Measurements from ENCODE around the gene SULT2A1.

DNA sequence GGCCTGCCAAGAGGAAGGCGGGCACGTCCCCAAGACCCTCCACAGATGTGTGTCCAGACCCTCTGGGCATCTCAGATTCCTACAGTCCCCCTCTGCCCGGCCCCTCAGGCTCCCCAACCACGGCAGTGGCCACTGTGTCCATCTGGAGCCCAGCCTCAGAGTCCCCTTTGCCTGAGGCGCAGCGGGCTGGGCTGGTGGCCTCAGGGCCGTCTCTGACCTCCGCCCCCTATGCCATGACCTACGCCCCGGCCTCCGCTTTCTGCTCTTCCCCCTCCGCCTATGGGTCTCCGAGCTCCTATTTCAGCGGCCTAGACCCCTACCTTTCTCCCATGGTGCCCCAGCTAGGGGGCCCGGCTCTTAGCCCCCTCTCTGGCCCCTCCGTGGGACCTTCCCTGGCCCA lies 46.7 kb downstream of the SULT2A1 start:
- TF ChIP-seq, protein P1, sequence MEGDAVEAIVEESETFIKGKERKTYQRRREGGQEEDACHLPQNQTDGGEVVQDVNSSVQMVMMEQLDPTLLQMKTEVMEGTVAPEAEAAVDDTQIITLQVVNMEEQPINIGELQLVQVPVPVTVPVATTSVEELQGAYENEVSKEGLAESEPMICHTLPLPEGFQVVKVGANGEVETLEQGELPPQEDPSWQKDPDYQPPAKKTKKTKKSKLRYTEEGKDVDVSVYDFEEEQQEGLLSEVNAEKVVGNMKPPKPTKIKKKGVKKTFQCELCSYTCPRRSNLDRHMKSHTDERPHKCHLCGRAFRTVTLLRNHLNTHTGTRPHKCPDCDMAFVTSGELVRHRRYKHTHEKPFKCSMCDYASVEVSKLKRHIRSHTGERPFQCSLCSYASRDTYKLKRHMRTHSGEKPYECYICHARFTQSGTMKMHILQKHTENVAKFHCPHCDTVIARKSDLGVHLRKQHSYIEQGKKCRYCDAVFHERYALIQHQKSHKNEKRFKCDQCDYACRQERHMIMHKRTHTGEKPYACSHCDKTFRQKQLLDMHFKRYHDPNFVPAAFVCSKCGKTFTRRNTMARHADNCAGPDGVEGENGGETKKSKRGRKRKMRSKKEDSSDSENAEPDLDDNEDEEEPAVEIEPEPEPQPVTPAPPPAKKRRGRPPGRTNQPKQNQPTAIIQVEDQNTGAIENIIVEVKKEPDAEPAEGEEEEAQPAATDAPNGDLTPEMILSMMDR (IDR thresholded peaks at IDR 0.05 in 2 of 3, conservative IDR thresholded peaks at IDR 0.05 in 1 of 3; ENCODE audit: borderline replicate concordance in 1 of 3, insufficient read depth in 1 of 3, low read depth in 2 of 3, low read length in 2 of 3): no peak
- TF ChIP-seq POLR2AphosphoS5 (IDR thresholded peaks at IDR 0.05; ENCODE audit: low read depth, low read length): no peak
- TF ChIP-seq EZH2 (IDR thresholded peaks at IDR 0.05): no peak
- TF ChIP-seq, protein P2, sequence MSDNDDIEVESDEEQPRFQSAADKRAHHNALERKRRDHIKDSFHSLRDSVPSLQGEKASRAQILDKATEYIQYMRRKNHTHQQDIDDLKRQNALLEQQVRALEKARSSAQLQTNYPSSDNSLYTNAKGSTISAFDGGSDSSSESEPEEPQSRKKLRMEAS (IDR thresholded peaks at IDR 0.05): no peak
- no peak for TF ChIP-seq POLR2A (IDR thresholded peaks at IDR 0.05; ENCODE audit: borderline replicate concordance, extremely low read depth, insufficient read depth, insufficient read length)
- TF ChIP-seq SRF (IDR thresholded peaks at IDR 0.05; ENCODE audit: low read depth): no peak
- no peak for TF ChIP-seq EZH2phosphoT487 (IDR thresholded peaks at IDR 0.05; ENCODE audit: borderline replicate concordance)
- TF ChIP-seq, protein P3, sequence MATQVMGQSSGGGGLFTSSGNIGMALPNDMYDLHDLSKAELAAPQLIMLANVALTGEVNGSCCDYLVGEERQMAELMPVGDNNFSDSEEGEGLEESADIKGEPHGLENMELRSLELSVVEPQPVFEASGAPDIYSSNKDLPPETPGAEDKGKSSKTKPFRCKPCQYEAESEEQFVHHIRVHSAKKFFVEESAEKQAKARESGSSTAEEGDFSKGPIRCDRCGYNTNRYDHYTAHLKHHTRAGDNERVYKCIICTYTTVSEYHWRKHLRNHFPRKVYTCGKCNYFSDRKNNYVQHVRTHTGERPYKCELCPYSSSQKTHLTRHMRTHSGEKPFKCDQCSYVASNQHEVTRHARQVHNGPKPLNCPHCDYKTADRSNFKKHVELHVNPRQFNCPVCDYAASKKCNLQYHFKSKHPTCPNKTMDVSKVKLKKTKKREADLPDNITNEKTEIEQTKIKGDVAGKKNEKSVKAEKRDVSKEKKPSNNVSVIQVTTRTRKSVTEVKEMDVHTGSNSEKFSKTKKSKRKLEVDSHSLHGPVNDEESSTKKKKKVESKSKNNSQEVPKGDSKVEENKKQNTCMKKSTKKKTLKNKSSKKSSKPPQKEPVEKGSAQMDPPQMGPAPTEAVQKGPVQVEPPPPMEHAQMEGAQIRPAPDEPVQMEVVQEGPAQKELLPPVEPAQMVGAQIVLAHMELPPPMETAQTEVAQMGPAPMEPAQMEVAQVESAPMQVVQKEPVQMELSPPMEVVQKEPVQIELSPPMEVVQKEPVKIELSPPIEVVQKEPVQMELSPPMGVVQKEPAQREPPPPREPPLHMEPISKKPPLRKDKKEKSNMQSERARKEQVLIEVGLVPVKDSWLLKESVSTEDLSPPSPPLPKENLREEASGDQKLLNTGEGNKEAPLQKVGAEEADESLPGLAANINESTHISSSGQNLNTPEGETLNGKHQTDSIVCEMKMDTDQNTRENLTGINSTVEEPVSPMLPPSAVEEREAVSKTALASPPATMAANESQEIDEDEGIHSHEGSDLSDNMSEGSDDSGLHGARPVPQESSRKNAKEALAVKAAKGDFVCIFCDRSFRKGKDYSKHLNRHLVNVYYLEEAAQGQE (IDR thresholded peaks at IDR 0.05; ENCODE audit: low read depth): no peak
- no peak for TF ChIP-seq JUND (IDR thresholded peaks at IDR 0.05)
- no peak for TF ChIP-seq YY1 (IDR thresholded peaks at IDR 0.05; ENCODE audit: extremely low read depth, insufficient replicate concordance, low read depth, low read length)
- TF ChIP-seq, protein P4, sequence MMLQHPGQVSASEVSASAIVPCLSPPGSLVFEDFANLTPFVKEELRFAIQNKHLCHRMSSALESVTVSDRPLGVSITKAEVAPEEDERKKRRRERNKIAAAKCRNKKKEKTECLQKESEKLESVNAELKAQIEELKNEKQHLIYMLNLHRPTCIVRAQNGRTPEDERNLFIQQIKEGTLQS (IDR thresholded peaks at IDR 0.05): no peak
- TF ChIP-seq, protein P5, sequence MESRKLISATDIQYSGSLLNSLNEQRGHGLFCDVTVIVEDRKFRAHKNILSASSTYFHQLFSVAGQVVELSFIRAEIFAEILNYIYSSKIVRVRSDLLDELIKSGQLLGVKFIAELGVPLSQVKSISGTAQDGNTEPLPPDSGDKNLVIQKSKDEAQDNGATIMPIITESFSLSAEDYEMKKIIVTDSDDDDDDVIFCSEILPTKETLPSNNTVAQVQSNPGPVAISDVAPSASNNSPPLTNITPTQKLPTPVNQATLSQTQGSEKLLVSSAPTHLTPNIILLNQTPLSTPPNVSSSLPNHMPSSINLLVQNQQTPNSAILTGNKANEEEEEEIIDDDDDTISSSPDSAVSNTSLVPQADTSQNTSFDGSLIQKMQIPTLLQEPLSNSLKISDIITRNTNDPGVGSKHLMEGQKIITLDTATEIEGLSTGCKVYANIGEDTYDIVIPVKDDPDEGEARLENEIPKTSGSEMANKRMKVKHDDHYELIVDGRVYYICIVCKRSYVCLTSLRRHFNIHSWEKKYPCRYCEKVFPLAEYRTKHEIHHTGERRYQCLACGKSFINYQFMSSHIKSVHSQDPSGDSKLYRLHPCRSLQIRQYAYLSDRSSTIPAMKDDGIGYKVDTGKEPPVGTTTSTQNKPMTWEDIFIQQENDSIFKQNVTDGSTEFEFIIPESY (IDR thresholded peaks at IDR 0.05; ENCODE audit: extremely low read depth, insufficient replicate concordance, low read length): no peak
- no peak for TF ChIP-seq SIN3A (IDR thresholded peaks at IDR 0.05; ENCODE audit: low read depth)
